ENCODE data around the gene ZDHHC1.

Gene ZDHHC1, protein sequence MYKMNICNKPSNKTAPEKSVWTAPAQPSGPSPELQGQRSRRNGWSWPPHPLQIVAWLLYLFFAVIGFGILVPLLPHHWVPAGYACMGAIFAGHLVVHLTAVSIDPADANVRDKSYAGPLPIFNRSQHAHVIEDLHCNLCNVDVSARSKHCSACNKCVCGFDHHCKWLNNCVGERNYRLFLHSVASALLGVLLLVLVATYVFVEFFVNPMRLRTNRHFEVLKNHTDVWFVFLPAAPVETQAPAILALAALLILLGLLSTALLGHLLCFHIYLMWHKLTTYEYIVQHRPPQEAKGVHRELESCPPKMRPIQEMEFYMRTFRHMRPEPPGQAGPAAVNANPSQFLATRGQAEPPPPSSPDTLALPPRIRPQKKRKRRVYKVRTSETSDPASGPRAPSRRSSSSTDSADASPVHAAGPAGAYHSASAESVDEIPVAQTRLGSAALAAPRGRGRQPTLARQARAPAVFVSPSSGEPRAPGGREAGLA

DNA sequence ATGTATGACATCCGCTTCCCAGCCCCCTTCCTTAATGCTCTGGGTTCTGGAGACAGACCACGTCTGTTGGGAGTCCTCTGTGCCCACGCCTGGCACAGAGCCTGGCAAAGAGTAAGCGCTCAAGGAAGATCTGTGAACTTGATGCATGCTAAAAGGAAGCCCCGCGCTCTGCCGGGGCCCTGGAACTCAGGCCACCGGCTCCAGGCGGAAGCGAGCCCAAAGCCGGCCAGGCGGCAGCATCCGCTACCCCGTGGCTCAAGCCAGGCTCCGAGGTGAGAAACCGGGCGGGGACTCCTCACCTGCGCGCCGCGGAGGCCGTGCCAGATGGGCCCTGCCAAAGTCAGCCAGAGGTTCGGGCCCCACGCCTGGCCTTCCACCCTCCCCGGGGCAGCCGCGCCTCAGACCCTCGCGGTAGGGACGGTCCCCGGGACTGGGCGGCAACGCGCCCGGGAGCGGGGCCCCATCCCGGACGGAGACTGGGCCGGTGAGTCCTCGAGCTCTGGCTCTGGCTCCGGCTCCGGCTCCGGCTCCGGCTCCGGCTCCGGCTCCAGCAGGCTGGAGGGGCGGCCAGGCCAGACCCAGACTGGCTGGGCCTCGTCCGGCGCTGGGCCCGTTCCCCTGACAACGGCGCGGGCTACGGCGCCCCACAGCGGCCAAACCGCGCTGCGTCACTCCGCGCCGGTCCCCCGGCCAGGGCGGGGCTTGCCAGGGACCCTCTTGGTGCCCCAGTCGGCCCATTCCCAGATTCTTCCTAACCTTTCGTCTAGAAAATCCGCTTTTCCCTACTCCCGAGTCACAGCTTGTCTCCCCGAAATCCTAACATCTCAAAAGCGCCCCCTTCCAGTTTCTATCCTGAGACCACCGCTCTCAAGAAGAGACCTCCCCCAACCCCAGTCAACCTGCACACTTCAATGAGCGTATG lies at the start of gene ZDHHC1:
Gene ZDHHC1 (minus strand): TSS at position 606 of the 922 bp plus-strand sequence. CDS start 8,702 bp downstream, outside the sequence.
- DNase-seq: peak in 1 of 4 experiments; percentile 26

DNA sequence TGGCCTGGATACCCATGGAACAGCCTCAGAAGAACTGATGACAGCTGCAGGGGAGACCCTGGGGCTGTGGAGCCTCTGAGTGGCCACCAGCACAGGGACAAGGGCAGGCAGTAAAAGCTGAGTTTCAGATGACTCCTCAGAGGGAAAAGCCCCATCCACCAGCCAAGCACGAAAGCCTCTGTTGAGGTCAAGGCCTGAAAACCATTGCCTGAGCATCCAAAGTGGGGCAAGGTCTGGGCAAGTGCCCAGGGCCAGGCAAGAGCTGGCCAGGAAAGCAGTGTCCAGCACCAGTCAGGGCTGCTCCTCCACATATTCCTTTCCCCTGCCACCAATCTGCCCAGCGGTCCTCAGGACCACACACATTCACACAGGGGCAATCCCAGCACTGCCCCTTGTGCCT lies 48.3 kb upstream of the ZDHHC1 start:
- DNase-seq: no peak

DNA sequence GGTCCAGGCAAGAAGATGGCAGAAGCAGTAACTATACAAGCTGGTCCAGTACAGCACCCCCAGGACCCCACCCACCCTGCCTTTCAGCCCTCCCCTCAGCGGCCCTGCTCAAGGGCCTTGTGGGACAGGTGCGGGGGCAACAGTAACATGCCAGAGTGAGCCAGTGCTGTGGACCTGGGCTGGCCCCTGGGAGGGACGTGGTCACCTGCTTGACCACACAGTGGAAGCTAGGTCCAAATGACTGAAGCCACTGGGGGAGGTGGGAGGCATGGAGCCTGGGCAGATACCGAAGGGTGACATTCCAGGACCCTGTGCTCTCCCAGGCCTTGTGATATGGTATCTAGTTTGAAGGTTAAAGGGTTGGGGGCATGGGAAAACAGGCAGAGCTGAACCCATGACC lies 47.4 kb upstream of the ZDHHC1 start:
- no peak for DNase-seq

DNA sequence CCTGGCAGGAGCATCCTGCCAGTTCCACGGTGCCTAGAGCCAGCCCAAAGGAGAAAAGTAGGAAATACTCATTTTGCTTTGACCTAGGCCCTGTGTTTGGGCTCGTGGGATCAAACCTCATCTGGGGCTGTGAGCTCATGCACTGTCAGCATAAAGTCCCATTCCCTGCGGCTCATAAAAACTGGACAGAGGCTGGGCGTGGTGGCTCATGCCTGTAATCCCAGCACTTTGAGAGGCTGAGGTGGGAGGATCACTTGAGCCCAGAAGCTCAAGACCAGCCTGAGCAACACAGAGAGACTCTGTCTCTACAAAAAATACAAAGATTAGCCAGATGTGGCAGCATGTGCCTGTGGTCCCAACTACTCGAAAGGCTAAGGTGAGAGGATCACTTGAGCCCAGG lies 46.8 kb upstream of the ZDHHC1 start:
- DNase-seq: no peak

DNA sequence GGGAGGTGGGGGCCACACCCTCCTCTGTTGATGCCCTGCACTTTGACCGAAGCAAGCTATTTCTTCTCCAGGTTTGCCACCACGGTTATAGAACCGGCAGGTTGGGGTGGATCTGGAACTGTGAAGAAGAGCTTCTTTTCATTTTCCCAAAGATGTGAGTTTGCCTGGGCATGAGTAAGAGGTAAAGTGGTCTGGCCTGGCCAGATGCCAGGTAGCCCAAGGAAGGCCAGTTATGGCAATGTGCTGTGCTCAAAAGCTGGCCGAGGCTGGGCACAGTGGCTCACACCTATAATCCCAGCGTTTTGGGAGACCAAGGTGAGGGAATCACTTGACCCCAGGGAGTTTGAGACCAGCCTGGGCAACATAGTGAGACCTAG lies 46.0 kb upstream of the ZDHHC1 start:
- no peak for DNase-seq

DNA sequence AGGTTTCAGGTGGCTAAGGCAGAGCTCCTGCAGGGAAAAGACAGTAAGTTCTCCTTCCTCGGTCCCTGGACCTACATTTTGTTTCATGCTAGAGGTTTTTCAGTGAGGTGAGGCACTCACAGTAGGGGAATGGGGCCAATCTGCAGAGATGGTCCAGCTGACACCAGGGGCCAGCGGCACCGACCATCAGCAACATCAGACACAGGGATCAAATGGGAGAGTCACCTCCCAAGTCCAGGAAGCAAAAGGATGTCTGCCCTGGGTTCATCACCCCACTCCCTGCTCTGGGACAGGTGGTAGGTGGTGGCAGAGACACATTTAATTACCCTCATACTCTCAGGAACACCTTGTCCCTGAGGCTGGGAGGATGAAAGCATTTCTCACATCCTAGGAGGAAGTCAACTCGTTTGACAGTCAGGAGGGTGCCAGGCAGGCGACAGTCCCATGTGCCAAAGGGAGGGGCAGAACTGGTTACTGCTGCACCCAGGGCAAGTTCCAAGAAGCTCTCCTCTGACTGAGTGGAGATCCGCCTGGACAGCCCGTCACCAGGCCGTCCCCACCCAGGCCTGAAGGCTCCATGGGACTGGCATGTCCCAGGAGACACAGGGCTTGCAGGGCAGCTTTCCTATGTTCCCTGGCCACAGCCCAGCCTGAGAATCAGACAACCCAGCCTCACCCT lies 45.5 kb upstream of the ZDHHC1 start:
- DNase-seq: no peak

DNA sequence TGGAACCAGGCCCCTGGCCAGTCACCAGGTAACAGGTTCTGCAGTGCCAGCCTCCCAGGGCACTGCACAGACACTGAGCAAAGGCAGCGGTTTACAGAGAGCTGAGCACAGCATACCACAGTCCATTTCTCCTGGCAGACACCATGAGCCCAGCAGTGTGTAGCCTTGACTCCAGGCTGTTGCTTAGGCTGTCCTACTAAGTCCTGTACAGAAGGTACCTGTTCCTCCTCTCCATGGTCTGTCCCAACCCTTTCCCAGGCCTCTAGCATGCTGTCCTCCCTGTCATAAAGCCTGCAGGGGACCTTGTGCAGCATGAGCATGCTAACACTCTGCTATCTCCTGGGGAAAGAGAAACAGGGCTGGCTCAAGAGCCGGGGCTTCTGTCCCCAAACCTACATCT lies 44.7 kb upstream of the ZDHHC1 start:
- DNase-seq: no peak

DNA sequence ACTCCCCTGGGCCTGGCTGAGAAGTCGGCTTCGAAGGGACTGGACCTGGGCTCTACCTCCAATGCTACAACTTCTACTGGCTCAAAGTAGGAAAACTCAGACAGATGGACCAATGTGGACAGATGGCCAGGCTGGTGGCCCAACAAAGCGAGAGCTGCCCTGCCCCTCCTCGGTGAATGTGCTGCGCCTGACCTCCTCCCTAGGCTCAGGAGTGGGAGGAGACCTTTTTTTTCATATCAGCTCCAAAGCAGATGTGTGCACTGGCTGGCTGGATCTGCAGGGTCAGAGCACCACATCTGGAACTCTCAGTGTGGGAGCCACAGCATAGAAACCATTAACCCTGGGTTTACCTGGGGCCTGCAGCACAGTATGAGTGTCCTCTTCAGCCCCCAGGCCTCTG lies 43.9 kb upstream of the ZDHHC1 start:
- no peak for DNase-seq

DNA sequence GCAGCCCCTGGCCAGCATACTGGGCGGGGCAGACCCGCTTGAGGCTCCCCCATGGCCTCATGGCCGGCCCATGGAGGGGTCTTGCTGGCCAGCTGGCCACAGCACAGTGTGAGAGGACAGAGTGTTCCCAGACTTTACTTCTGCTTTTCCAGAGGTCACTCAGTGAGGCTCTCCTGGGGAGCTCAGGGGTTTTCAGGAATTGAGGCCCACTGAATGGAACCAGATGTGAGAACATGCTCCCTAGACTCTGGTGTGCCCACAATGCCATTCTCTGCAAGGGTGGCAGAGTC lies 43.5 kb upstream of the ZDHHC1 start:
- DNase-seq: no peak

DNA sequence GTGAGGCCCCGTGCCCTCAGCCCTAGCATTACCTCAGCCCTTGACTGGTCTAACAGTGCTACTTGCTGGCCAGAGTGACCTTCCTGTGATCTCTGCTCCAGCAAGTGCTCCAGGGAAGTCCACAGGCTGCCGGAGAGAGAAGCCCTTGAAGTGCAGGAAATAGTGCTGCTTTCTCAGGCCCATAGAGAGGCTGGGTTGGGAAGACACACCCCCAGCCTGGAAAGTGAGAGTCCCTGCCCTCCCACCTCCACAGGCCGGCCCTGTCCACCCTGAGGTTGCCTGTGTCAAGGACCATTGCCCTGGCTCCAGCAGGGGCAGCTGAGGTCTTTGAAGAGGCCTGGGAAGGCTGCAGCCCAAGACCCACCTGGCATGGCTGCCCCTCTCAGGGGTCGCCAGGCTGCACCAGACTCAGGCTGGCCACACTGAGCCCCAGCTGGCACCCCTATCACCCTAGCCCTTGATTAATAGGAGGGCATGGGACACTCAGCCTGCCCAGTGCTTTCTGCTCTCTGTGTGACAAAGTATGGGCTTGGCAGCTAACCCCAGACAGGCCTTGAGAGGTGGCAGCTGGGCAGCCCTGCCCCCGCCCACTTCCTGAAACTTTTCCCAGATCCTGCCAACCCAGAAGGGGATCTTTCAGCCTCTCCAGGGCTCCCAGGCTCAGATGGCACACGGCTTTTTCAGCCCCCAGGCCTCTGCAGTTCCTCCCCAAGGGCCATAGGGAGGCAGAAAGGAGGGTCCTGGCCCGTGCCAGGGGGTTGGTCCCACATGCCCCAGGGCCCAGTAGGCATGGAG lies 43.0 kb upstream of the ZDHHC1 start:
- DNase-seq: no peak

DNA sequence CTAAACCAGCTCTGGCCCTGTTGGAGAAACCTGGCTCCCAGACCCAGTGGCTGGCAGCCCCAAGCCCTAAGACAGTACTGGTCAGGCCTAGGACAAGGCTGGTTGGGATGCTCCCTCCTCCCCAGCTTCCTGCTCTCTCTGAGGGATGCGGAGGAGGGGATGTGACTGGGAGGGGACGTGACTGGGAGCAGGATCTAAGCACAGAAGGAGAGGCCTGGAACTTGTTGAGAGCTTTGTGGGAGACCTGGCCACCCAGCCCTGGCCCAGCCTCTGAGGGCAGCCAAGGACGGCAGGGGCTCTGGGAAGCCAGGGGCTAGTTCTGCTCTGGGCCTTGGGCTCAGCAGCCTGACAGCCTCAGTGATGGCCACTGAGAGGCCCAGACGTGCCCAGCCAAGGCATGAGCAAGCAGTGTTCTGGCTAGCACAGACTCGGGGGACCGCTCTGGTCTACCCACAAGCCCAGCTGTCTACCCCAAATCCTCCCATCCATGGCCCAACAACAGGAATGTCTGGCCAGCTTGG lies 41.9 kb upstream of the ZDHHC1 start:
- DNase-seq: no peak

DNA sequence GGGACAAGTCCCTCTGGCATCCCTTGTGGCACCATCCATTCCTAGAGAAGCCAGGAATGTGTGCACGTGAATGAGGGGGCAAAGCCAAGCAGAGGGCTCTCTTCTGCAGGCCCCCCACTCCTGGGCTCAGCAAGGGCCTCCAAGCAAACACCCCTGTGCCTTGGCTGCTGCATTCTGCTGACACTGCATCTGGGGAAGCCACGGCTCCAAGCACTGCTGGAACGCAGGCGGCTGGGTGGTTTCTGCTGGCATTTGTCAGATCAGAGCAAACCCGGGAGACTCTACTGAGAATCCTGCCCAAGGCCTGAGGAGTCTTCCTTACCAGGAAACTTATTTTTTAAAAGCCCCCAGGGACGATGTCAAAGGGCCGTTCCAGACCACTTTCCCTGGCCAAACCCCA lies 41.3 kb upstream of the ZDHHC1 start:
- DNase-seq: no peak

DNA sequence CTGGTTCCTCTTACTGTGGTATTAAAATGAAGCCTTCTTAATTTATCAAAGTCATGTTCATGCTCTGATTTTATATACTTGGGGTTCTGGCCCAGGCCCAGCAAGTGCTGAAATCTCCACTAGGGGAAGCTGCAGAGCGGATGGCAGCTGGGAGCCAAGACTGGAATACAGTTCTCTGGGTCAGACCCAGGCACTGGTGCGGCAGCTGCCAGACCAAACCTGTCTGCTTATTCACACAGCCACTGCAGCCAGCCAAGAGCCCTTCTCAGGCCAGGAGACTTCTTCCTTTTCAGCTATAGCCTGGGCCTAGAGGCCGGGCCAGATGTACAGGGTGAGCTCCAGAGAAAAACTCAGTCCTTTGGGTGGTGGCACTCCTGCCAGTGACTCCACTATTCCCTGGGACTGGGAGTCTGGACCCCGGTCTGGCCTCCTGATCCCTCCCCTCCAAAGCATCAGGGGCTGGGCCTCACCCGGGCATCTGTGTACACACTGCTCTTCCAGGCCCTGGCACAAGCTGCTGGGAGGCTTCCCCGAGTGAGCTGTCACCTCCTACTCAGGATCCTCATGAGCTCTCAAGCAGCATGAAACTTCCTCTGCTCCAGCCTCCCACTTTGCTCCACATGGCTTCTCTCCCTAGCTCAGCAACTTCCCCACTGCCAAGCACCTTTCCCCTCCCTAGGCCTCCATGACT lies 40.3 kb upstream of the ZDHHC1 start:
- DNase-seq: no peak

DNA sequence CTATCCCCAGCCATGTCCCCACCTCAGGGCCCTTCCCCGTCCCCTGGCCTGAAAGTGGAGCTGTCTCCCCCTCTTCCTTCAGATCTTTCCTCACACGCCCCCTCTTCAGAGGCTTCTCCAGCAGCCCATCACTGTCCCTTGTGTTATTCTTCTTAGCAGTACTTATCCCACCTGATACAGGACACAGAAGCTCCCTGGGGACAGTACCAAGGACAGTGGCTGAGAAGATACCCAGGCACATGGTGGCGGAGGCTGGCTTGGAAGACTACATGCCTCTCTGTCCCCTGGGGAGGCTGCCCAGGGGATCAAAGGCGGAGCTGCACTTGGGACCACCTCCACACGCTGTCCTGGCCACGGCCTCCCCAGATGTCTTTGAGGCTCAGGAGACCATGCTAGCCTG lies 38.6 kb upstream of the ZDHHC1 start:
- no peak for DNase-seq

DNA sequence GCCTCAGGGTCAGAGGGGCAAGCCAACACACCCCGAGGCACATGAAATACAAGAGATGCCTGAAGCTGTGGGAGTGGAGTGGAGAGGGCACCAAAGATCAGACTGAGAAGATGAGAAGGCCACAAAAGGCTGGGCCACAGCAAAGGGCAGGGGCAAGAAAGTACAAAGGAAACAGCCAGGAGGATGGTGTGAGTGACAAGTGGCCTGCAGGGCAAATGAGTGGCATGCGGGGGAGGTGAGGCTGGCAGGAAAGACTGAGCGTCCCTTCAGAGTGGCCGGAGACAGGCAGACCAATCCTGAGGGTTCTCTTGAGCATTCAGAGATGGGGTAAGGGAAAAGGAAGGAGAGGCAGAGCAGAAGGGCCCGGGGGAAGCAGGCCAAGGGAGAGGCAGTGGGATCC lies 37.8 kb upstream of the ZDHHC1 start:
- DNase-seq: no peak

DNA sequence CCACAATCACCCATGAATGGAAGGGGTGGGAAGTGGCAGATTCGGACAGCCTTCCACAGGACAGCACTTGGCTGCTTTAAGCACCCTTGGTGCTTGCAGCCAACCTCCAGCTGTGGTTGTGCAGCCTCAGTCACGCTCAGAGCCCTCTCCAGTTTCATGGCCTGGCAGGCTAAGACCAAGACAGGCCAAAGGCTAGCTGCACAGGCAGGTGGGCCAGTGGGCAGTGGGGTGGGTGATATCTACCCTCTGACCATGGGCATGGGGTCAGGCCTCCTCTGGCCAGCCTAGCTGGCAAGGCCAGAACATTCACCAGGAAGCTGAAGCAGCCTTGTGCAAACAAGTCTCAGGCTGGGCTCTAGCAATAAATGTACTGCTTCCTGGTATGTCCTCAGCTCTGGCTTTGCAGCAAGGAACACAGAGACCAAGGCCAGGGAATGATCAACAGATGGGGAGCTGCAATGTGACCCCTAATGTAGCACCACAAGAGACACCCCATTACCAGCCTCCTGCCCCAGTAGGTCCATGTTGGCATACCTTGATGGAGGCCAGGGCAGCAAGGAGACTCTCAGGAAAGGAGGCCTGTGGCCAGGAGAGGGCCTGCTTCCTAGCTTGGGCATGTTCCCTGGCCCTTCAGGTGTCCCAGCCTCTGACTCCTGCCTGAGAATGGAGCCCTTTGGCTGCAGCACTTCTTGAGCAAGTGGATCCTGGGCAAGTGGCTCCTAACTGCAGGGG lies 35.6 kb upstream of the ZDHHC1 start:
- DNase-seq: no peak

DNA sequence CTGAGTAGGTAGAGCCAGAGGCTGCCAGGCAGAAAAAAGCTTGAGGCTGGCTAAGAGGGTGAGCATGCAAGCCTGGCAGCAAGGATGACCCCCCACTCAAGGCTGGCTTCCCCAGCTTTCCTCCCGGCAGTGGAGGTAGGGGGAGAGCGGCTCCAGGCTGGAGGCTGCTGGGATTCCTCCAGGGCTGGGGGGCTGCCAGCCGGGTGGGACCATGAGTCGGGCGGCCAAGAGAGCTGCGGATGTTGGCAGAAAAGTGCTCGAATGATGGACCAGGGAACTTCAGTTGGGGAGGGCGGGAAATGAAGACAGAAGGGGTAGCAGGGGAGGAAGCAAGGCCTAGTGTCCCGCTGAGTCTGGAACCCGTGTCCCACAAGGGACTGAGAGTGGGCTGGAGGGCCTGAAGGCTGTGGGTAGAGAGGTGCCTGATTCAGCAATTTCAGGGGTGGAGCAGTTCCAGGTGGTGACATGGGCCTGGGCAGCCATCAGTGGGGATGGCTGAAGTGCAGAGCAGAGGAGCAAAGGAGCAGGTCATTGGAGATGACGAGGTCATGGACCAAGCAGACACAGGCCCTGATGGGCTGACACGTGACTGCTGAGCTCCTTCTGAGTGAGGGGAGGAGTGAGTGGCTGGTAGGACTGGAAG lies 34.9 kb upstream of the ZDHHC1 start:
- no peak for DNase-seq

DNA sequence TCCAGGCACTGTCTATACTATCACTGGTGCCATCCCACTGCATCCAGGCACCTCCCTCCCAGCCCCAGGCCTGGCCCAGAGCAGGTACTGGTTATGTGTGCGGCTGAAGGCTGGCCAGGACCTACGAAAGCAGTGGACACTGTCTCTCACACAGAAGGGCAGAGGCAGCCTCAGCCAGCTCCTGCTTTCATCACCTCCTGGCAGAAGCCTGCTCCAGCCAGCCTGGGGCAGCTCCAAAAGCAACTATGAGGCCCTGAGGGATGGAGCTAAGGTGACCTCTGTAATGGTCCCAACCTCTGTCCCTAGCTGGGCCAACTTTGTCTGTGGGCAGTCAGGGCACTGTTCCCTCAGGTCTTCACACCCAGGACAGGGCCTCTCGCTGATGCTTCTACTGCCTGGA lies 33.5 kb upstream of the ZDHHC1 start:
- no peak for DNase-seq

DNA sequence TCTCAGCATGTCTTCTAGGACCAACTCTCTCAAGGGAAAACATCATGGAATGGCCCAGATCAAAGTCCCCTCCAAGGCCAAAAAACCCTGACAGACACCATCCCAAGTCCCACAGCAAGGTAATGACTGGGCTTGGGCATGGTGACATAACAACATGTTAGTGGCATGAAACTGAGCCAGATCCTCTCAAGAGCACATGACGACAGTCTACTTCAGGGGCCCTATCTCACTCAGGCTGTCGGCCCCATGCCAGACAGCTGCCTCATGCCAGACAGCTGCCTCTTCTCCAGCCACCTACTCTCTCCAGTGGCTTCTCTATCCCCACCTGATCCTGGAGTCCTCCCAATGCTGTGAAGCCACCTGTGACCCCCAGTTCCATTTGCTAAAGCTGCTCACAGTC lies 33.1 kb upstream of the ZDHHC1 start:
- DNase-seq: no peak

DNA sequence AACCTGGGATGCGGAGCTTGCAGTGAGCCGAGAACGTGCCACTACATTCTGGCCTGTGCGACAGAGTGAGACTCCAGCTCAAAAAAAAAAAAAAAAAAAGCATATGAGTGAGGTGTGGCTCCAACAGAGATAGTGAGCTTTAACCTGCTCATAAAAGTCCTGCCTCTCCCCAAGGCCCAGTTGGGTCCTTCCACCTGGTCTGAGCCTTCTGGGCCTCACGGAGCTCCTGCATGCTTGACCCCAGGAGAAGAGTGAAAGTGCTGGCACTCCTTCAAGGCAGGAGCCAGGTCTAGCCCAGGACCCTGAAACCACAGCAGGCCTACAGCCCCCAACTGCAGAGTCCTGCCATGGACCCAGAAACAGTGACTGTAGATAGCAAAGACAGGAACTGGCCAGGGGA lies 32.3 kb upstream of the ZDHHC1 start:
- DNase-seq: no peak
